GM19395 (cell line): ENCODE measurements around the gene TMEM176B.

Experiments used
- ATAC-seq: cut with Tn5 transposase; IDR thresholded peaks from one replicate; pipeline ENCODE4 v1.9.1; 2021; ENCODE audit warnings: mild to moderate bottlenecking, moderate library complexity; ENCODE audit not compliant: unreplicated experiment

Gene TMEM176B

GRCh38 chr7:150754951-150755350 lies 45.2 kb downstream of the TMEM176B start:
- no peak for ATAC-seq

- ATAC-seq: no peak
These were observed 46.1 kb downstream of the TMEM176B start for GRCh38 chr7:150753826-150754603.

- ATAC-seq: no peak
These were observed 46.9 kb downstream of the TMEM176B start for GRCh38 chr7:150753239-150753638.

- no peak for ATAC-seq
These were observed 48.5 kb downstream of the TMEM176B start for GRCh38 chr7:150751702-150752101.

- no peak for ATAC-seq
These were observed 51.8 kb downstream of the TMEM176B start for GRCh38 chr7:150748376-150748775.

- no peak for ATAC-seq
These were observed 53.2 kb downstream of the TMEM176B start for GRCh38 chr7:150746921-150747320.

- no peak for ATAC-seq
These were observed 54.3 kb downstream of the TMEM176B start for GRCh38 chr7:150745876-150746275.

GRCh38 chr7:150745086-150745485 lies 55.1 kb downstream of the TMEM176B start:
- no peak for ATAC-seq

- ATAC-seq: no peak
These were observed 56.0 kb downstream of the TMEM176B start for GRCh38 chr7:150744041-150744656.

- ATAC-seq: no peak
These were observed 57.7 kb downstream of the TMEM176B start for GRCh38 chr7:150742286-150742968.
